OCI-M2 (cell line): ENCODE data around the gene RAB6A.
A peak's percentile ranks its signal among the peaks of the same experiment; 100 is the strongest.
"Not testable (repeated sequence)": the region's sequence is repeated elsewhere in the genome, so short reads cannot be mapped to it uniquely, and the experiment has no call there.

ENCODE experiments used
- DNase-seq: peaks from one replicate; lab custom pipeline; 2025; ENCODE audit not compliant: unreplicated experiment; lab: John Stamatoyannopoulos, UW

RAB6A gene

DNA sequence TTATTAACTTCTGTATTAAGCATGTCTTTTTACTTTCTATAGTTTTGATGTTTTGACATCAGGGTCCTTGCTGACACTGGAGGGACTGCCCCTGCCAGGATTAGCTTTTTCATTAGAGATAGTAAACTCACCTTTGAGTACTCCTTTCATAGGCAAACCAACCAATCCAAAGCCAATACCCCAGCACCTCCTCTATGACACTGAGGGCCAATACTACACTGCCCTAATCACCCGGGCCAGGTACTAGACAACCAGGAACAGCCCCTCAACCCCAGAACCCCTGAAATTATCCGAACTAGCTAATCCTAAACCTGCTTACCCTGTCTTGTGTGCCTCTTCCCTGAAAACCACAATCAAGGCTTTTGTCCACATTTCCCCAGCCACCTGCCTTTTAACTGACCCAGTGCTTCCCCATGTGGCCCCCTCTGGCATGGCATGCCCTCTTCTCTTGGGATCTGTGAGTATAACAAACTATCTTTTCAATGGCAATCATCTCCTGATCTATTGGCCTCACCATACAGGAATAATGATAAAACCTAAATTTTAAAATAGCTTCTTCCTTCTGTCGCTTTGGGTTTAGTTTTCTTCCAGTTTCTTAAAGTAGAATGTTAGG, 31.2 kb downstream of the RAB6A start:
- DNase-seq, result no peak

DNA sequence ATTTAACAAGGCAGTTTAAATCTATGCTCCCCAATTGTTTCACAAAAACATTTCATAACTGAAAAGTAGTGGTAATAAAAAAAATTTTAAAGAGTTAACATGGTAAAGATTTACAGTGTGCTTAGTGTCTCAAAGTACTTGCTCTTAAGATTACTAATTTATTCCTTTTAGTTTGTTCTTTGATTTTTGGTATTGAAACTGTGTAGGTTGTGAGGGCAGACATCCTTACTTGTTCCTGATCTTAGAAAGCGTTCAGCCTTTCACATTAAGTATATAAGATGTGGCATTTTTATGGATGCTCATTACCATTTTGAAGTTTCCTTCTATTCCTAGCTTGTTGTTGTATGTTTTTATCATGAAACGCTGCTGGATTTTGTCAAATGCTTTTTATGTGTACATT, 32.9 kb downstream of the RAB6A start:
- no peak for DNase-seq

DNA sequence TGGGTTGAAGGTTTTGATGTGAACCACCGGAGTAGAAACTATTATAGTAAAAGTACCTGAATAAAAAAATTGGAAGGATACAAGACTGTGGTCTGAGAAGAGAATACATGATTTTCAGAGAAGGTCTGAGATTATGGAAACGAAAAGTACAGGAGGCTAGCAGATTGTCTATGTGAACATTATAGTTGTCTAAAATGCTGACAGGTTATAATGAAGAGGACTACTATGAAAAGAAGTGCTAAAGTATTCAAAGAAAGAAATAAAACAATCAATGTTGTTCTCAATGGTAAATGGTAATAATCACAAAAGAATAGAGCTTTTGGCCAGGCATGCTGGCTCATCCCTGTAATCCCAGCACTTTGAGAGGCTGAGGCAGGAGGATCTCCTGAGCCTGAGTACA, 34.0 kb downstream of the RAB6A start:
- DNase-seq, result no peak

DNA sequence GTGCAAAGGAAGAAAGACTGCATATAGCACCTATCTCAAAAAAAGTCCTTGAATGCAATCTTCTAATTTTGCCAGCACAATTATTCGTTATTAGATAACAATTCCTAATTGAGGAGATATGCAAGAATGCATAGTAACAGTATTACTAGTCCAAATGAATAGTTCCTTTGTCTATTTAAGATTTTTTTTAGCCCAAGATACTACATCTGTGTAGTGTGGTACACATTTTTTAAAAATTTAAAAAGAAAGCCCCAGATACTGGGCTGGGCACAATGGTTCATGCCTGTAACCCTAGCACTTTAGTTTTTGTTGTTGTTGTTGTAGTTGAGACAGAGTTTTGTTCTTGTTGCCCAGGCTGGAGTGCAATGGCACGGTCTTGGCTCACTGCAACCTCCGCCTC, 43.7 kb downstream of the RAB6A start:
- DNase-seq, result no peak

DNA sequence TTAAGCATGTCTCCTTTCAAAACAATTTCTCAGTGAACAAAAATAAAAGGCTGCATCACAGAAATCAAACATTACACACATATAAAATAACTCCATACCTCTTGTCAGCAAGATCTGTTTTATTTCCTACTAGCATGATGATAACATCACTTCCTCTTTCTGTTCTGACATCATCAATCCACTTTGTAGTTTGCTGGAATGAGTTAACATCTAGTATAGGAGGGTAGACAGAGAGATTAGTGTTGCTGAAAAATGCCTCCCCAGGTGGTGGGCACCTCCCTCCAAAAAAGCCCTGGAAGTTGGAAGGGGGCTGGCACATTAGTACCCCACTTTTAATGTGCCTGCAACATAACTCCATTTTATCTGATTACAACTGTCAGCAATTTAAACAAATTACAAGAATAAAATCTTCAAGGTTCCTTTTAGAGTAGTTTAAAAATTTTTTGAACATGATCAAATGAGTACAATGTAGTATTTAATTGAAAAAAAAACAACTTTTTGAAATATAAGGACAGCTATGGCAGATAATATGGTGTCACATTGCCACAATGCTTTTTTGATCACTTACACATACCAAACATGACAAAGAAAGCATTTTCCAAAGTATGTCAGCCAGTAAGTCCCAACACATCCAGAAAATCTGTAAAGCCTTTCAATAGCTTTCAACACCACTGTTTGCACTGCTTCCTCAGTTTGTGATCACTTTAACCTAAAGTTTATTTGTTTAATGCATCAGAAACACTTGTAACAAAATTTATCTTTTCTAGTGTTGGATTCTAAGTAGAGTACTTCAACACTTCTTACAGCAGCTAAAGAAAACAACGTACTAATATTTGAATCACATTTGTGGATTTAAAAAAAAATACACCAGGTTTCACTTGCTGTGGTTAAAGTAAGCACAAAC, 44.5 kb downstream of the RAB6A start:
- no peak for DNase-seq

DNA sequence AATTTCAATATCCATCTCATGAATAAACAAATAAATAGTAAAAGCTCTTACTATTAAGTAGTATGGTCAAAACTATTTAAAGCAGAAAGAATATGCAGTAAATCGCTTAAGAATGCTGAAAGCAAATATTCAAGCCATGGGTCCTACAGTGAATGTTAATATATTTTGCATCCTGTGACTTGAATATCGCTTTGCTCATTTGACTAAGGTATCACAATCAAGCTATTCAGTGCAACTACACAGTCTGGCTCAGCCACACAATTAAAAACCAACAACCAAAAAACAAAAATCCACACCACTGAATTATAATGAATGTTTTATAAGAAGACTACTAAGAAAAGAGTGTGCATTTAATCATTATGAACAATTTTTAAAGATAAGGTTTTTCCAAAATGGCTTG, 45.3 kb downstream of the RAB6A start:
- DNase-seq, result no peak

DNA sequence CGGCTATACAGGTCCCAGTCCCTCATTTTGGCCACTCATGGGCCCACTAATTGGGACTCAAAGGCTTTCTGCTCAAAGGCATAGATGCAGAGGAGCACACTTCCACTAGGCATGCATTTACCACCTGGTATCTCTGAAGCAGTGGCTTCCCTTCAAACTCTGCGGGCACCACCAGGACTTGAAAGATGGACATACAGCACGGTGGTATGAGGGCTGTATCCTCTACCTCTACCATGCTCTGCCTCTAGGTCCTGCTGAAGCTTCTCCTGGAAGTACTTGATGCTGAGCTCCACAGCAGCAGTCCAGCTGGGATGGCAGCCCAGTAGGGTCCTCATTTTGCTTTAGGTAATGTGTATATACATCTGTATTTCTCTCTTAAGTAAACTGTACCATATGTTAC, 49.9 kb downstream of the RAB6A start:
- DNase-seq, result no peak

DNA sequence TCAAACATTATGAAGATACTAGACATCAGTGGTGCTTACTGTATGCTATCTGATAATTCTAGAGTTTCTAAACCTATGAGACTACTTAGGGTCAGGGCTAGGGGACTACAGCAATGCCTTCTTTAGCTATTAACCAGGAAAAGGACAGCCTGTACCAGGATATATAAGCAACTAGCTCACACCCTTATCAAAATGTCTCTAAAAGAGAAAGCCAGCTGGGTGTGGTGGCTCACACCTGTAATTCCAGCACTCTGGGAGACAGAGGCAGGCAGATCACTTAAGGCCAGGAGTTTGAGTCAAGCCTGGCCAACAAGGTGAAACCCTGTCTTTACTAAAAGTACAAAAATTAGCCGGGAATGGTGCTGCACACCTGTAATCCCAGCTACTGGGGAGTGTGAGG, 55.8 kb downstream of the RAB6A start:
- no peak for DNase-seq

DNA sequence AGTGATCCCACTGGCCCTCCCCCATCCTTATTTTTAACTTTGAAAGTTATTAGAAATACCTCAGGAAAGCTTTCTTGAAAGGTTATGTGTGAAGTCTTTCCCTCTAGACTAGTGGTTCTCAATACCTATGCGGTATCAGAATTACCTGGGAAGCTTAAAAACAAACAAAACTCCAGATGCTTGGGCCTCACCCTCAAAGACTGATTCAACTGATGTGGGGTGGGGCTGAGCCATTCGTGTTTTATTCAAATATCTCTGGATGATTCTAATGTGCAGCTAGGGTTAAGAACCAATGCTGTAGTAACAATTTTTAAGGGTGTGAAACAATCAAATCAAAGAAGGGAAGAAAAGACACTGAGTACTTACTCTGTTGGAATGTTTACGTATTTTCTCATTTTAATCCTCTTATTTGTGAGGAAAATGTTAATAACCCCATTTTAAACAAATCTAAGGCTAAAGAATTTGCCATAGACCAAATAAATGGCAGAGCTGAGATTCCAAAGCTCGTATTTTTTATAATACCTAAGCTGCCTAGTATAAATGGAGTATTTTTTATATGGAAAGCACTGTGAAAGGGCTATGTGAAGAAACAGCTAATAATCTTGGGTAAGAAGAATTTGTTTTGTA, 66.9 kb downstream of the RAB6A start:
- DNase-seq, result no peak

DNA sequence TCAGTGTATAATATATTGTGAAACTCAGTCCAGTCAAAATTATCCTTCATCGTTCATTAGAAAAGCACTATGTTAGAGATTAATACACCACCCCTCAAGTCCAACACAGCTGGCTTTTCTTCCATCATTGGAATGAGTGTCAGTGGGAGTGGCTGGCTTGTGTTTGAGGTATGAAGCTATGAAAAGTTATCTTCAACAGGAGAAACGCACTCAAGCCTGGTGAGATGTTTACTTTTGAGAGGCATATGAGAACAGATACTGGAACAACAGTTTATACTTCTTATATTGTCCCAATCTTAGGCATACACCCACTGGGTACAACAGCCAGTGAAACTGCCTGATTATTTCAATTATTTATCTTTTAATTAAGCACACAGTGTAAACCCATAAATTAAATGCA, 80.2 kb downstream of the RAB6A start:
- no peak for DNase-seq

DNA sequence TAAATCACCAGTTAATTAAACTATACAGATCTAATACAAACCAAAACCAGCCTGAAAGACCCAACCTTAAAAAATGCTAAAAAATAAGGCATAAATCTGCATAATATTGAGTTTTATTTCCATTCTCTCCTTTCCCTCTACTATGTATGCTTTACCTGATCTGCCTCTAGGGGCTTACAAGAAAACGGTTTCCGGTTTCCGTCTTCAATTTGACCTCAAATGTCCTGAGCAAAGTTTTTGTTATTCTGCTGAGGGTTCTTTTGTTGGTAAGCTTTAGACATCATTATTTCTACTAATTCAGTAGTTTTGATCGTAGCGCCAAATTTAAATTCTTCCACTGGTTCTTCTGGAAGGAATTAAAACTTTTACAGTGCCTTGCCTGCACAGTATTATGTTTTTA, 84.3 kb downstream of the RAB6A start:
- not testable (repeated sequence) for DNase-seq

DNA sequence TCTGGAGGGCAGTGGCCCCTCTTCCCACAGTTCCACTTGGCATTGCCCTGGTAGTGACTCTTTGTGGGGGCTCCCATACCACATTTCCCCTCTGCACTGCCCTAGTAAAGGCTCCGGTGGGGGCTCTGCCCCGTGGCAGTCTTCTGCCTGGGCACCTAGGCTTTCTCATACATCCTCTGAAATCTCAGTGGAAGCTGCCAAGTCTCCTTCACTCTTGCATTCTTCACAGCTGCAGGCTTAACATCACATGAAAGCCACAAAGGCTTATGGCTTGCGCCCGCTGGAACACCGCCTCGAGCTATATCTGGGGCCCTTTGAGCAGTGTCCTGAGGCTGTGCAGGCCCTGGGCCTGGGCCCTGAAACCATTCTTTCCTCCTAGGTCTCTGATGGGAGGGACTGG, 89.2 kb downstream of the RAB6A start:
- no peak for DNase-seq

DNA sequence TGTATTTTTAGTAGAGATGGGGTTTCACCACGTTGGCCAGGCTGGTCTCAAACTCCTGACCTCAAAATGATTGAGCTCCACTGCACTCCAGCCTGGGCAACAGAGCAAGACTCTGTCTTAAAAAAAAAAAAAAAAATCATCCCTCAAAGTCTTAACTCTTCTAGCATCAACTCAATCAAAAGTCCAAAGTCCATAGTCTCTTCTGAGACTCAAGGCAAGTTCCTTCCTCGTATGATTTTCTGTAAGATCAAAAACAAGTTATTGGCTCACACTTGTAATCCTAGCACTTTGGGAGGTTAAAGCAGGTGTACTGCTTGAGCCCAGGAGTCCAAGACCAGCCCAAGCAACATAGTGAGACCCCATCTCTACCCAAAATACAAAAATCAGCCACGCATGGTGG, 90.1 kb downstream of the RAB6A start:
- DNase-seq, result no peak

DNA sequence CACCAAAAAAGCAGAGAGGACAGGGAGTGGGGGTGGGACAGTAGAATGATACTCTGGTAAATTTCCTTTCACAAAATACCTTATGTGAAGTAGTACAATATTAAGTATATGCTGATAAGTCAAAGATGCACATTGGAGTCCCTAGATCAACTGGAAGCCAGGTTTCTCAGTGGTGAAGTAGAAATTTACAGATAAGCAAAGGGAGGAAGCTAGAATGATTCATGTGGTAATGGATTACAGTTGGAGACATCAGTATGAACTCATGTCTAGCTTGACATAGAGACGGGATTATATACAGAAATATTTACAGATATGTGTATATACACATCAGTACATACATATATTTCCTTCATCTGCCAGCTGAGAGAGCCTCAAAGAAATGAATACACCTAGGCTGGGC, 93.0 kb downstream of the RAB6A start:
- no peak for DNase-seq

DNA sequence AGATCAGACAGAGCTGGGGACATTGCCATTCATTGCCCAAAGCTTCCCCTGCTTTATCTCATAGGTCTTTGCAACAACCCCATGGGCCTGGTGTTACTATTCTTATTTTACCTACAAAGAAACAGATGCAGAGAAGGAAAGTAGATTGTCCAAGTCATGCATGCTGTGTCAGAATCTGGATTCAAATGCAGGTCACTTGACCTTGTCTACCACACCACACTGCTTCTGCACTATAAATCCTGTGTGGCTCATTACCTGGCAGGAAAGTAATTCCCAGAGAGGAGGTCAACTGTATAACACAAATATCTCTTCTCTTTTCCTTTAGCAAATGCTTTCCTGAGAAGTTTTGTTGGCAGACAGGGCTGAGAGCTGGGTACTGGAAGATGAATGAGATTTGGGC, 96.0 kb downstream of the RAB6A start:
- DNase-seq, result no peak

DNA sequence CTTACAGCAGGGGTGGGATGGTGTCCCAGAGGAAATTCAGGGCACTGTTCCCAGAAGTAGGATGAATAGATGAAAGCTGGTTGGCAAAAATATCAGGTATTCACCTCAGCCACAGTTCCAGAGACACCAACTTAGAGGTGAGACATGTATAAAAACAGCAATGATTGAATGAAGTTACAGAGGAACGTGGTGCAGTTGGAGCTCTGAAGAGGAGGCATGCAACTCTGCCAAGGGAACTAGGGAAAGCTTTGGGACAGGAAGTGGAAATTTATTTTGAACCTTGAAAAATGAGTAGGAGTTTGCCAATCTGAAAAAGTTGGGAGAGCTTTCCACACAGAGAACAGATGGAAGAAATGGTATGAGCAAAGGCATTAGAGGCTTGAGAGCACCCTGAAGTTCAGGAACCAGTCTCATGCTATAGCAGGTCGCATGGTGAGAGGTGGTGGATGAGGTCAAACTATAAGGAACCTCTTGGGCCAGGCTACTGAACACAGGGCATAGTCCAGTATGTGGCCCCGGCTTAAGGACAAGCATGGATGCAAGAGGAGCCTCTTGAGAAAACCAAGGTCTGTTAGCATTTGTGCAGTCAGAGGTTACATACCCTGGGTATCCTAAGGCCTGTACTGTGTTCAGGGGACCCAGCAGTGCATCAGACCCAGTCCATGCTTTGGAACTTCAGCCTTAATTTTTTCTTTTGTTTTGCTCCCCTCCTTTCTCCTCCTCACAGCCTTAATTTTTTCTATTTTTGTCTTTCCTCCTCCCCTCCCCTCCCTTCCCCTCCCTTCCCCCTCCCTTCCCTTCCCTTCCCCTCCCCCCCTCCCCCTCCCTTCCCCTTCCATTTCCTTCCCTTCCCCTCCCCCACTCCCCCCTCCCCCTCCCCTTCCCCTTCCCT, 97.0 kb downstream of the RAB6A start:
- DNase-seq, result no peak

DNA sequence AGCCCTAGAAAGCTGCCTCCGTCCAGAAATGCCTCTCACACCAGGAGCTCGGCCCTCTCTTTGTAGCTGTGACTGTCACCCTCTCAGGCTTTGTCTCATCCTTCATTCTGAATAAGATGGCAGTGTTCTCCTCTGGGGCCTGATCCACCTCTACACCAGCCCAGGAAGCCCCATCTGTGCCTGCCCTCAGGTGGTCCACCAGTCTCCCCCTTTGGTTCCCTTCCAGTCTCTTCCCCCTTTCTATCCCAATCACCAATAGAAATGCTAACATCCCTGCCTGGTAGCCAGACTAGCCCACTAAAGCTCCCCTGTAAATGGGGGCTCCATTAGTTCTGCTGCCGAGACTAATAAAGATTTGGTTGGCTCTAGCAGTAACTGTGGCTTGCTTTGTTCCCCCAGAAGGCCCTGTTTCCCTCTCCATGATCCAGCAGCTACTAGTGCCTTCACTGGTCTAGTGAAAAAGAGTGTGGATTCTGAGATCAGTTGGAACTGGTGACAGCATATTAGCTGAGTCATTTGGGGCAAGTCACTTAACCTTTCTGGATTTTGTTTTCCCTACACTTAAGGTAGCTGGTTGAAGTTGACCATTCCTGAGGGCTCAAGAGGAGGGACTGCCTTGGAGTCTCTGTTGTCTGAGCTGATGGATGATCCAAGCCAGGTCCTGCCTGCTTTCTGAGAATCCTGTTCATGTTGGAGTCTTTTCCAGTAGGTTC, 98.3 kb downstream of the RAB6A start:
- no peak for DNase-seq

DNA sequence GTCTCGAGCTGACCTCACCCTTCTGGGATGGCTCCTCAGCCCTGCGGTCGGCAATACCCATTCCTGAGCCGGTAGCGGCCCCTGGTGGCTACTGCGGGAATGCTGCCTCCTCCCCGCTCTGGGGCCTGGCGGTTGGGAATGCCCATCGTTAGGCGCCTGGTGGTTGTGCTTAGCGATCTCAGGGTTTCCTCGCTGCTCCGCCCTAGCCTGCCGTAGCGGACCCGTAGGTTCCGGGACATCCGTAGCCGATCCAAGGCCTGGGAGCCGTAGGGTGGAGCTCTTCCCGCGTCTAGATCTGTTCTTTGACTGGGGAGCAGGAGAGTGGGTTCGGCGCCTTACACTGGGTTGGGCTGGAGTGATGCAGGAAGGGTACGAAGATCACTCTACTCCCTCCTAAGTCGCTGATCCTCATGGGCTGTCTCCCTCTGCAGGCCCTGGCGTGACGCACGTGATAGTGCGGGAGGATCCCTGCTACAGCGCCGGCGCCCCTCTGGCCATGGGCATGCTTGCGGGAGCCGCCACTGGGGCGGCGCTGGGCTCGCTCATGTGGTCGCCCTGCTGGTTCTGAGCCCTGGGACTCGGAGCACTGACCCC, 99.7 kb downstream of the RAB6A start:
- peak; percentile 27 for DNase-seq

DNA sequence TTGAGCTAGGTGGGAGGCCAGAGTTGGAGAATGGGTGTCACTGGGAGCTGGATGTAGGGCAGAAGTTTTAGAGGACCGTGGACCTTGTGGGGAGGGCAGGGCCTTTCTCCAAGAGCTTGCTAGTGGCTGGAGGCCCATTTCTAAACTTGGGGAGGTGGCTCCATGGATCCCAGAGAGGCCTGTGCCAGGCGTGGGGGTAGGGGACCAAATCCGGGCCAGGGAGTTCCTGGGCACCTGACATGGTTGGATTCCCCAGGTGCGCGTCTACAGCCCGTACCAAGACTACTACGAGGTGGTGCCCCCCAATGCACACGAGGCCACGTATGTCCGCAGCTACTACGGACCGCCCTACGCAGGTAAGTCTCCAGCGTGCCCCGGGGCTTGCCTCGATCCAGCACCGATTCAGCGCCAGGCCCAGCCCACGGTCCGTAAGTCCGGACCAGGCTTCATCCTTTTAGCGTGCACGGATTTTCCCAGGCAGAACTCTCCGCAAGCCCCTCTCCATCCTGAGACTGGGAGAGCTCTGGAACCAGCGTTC, 100.3 kb downstream of the RAB6A start:
- no peak for DNase-seq

DNA sequence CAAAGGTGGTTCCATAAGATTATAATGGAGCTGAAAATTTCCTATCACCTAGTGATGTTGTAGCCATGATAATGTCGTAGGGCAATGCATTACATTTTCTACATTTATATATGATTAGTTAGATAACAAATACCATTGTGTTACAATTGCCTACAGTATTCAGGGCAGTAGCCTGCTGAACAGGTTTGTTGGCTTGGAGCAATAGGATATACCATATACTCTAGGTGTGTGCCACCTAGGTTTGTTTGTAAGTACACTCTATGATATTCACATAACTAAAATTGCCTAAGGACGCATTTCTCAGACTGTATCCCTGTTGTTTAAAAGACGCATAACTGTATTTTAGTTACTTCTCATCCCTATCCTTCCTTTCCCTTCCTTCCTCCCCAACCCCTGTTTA, 100.9 kb downstream of the RAB6A start:
- DNase-seq, result no peak
